Activated CD8-positive, alpha-beta memory T cell treated with anti-CD3 and anti-CD28 coated beads, Interleukin-2, amount 50 U/mL, for 24 hours (primary cell): ENCODE measurements around the gene DES.

ENCODE experiments used
- DNase-seq: peaks from one replicate; pipeline ENCODE4 v3.0.0-alpha.2; 2020; ENCODE audit errors: extremely low read depth

The DES gene

DNA sequence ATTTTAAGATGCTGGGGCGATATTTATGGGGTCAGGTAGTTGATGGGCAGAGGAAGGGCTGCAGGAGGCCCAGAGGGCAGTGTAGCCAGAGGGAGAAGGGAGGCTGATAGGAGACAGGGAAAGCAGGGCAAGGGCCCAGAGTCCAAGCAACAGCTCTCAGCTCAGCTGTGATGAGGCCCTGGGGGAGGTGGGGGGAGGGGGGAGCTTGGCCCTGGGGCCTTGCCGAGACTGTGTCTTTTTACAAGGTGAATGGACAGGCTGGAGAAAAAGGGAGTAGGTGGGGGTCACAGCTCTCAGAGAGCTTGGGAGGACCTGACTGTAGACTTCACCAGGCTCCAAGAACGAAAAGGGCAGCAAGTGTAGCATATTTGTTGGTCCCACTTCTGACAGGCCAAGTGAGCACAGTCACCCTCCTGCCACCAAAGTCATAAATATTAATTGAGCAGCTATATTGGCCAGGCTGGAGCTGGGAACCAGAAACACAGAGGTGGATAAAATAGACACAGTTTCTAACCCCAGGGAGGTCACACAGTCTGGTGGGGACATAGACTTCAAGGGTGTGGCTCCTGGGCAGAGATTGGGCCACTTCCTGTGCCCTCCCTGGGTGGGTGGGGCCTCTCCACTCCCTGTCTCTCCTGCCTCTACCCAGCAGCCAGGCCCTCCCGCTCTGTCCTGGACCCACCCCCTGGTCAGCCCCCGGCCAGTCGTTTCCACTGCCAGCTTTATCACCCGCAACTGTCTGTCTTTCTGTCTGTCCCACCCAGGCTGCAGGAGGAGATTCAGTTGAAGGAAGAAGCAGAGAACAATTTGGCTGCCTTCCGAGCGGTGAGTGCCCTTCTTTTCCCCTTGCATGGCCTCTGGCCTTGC, 1.4 kb downstream of the DES start:
- DNase-seq: no peak

DNA sequence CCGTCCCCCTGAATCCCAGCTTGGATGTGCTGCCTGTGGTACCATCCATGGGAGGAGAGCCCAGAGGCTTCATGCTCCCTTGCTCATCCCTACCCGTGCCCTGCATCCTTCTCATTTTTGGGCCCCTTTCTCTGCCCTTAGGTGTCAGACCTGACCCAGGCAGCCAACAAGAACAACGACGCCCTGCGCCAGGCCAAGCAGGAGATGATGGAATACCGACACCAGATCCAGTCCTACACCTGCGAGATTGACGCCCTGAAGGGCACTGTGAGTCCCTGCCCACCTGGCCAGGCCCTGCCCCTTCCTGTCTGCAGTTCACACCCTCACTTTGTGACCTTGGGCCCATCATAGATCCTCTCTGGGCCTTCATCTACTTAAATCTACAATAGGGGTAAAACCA, 2.5 kb downstream of the DES start:
- no peak for DNase-seq

DNA sequence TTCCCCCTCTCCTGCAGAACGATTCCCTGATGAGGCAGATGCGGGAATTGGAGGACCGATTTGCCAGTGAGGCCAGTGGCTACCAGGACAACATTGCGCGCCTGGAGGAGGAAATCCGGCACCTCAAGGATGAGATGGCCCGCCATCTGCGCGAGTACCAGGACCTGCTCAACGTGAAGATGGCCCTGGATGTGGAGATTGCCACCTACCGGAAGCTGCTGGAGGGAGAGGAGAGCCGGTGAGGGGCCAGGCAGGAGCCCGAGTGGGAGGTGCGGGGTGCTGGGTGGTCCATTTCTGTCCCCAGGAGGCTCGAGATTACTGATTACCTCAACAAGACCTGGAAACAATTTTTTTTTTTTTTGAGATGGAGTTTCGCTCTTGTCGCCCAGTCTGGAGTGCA, 3.1 kb downstream of the DES start:
- DNase-seq: no peak

DNA sequence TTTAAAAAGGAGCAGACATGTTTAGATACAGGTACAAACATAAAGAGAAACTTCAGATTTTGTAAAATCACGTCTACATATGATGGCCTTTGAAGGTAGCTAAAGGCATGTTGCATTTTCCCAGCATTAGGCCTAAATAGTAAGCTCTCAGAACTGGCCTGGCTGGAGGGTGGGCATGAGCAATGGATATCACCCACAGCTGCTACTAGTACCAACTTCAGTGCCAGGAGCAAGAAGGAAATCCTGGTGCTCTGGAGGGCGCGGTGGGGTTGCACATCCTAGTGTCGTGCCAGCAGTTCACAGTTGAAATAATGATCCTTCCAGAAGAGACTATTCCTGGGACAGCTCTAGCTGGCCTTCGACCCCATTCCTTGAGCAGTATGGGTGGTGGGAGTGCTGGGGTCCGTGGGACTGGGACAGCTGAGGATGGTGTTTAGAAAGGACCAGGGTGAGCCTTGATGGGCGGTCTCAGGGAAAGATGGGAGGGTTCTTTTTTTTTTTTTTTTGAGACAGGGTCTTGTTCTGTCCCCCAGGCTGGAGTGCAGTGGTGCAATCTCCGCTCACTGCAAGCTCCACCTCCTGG, 4.9 kb downstream of the DES start:
- DNase-seq: no peak

DNA sequence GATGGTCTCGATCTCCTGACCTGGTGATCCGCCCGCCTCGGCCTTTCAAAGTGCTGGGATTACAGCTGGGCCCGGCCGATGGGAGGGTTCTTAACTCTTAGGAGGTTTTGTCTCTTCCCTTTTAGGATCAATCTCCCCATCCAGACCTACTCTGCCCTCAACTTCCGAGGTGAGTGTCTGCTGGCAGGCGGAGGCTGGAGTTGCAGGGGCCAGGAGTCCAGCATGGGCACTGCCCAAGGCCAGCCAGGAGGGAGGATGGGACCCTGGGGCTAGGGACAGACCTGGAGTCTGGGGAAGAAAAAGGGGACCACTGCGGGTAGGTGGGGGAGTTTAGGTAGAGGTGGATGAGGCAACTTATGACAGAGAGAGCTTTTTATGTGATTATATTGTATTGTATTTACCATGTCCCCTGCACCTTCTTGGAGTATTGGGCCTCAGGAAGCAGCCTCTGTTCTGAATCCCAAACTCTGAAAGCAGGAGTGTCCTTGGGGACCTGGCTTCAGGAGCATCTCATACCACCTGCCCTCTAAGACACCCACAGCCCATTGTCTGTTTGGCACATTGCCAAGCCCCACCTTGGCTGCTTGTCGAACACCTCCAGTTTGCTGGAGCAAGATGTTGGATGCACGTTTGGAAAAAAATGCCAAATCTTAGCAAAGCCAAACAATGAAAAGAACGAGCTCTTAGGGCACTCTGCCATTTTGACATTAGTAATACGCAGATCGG, 5.6 kb downstream of the DES start:
- no peak for DNase-seq

DNA sequence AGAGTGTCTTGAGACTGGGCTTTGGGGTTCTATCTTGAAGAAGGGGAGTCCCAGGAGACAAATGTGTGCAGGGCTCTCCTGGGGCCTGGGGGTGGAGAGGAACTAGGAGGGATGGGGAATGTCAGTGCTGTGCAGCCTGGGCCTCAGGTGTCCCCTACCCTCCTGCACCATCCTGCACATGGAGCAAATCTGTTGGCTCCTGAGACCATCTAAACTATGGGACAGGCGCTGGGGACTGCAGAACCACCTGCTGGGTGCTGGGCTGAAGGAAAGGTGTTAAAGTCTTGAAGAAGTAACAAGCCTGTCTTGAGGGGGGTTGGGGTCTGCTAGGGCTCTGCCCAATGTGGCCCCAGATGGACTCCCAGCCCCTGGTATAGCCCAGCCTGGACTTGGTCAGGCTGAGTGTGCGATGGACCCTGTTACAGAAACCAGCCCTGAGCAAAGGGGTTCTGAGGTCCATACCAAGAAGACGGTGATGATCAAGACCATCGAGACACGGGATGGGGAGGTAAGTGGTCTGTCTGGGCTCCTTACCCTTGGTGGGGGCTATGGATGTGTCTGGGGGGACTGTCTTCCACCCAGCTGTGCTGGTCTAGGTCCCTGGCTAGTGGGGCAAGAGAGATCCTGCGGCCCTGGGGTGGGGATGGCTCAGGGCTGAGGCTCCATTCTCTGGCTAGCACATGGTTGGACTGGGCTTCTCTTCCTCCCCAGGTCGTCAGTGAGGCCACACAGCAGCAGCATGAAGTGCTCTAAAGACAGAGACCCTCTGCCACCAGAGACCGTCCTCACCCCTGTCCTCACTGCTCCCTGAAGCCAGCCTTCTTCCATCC, 7.3 kb downstream of the DES start:
- DNase-seq: no peak

DNA sequence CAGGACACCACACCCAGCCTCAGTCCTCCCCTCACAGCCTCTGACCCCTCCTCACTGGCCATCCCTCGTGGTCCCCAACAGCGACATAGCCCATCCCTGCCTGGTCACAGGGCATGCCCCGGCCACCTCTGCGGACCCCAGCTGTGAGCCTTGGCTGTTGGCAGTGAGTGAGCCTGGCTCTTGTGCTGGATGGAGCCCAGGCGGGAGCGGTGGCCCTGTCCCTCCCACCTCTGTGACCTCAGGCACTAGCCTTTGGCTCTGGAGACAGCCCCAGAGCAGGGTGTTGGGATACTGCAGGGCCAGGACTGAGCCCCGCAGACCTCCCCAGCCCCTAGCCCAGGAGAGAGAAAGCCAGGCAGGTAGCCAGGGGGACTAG, 7.9 kb downstream of the DES start:
- no peak for DNase-seq

- DNase-seq: no peak
These were observed 8.5 kb downstream of the DES start for GRCh38 chr2:219426534-219427136.

DNA sequence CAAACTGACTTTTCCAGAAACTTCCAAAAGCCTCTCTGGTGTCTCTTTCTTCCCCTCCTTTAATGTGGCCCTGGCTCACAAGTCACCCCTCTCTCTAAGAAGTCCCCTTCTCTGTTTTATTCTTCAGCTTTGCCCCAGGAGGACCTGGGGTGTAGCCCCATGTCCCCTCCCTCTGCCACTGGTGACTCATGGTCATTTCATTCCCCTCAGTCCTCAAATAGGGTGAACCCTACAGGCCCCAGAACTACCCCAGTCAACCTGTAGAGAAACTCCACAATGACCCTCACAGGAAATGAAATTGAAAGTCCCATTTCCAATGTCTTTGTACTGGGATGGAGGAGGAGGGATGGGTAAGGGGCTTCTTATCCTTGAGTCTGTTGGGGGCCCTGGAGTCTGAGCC, 10.3 kb downstream of the DES start:
- DNase-seq: no peak

DNA sequence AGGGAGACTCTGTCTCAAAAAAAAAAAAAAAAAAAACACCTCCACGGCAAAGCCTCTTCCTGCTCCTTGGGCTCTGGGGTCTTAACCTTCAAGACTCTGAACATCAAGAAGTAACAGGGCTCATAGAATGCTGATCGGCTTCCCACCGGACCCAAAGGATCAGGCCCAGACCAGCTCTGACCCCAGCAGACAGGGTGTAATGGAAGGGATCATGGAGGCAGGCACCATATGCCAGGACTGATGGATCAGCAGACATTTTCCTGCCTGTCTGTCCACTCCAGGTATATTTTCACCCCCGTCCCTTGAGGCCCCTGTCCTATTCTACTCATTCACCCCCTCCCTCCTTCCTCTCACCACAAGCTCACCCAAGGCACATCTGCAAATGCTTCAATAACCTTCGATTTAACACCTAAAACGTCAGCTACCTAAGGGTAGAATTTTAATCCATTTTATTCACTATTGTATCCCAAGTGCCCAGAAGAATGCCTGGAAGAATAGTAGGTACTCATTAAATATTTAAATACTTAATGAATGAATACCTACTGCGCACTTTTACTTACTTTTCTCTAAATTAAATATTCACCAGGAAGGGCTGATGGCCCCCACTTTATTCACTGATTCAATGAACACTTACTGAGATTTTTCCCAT, 11.9 kb downstream of the DES start:
- DNase-seq: no peak

- no peak for DNase-seq
These were observed 12.7 kb downstream of the DES start for GRCh38 chr2:219430633-219431615.

- no peak for DNase-seq
These were observed 15.7 kb downstream of the DES start for GRCh38 chr2:219433666-219434467.

DNA sequence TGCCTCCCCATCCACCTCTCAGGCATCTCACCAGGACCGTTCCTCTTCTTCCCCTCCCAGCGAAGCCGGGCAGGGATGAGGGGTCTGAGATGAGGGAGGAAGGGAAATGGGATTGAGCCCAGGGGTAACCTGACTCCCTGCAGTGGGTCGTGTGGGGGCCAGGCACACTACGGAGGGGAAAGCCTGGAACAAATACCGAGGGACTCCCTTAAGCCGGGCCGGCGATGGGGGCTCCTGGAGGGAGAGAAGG, 16.2 kb downstream of the DES start:
- DNase-seq: no peak

DNA sequence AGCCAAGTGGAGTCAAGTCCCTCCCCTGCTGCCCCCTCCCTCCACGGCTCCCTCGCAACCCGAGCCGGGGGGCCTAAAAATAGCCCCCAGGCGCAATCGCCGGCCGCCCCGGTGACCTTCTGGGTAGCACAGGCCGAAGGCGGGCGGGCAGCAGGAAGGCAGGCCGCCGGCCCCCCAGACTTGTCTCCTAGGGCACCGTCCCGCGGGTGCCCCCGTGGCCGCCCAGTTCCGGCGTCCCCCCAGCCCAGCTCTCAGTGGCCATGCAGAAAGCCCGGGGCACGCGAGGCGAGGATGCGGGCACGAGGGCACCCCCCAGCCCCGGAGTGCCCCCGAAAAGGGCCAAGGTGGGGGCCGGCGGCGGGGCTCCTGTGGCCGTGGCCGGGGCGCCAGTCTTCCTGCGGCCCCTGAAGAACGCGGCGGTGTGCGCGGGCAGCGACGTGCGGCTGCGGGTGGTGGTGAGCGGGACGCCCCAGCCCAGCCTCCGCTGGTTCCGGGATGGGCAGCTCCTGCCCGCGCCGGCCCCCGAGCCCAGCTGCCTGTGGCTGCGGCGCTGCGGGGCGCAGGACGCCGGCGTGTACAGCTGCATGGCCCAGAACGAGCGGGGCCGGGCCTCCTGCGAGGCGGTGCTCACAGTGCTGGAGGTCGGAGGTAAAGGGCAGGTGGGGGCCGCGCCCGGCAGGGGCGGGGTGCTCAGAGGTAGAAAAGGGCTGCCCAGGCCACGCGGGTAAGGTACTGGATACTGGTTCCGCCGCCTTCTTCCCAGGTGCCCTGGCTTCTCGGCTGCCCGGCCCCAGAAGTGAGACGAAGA, 16.7 kb downstream of the DES start, which contains the start of gene SPEG:
Gene SPEG (plus strand): TSS at position 126 of the 808 bp plus-strand sequence. CDS start 135 bp downstream, at position 261.
- DNase-seq: no peak

- no peak for DNase-seq
These were observed 17.5 kb downstream of the DES start for GRCh38 chr2:219435701-219436100.

- DNase-seq: no peak
These were observed 18.3 kb downstream of the DES start for GRCh38 chr2:219436491-219436890.

- no peak for DNase-seq
These were observed 19.0 kb downstream of the DES start for GRCh38 chr2:219437141-219437540.

GRCh38 chr2:219437690-219438206, 19.6 kb downstream of the DES start:
- DNase-seq: no peak
